Neuronal stem cell (in vitro differentiated cells): Measurements from ENCODE around the gene KRT6B.
A peak's percentile ranks its signal among the peaks of the same experiment; 100 is the strongest.

Source experiments
- DNase-seq: peaks from one replicate; pipeline ENCODE4 v3.0.0-alpha.2; 2013; ENCODE audit warnings: low spot score
- H2AFZ ChIP-seq: one replicate; pipeline ENCODE4 v1.6.1; 2013; ENCODE audit warnings: mild to moderate bottlenecking, low read length, inconsistent platforms
- H2AK5ac ChIP-seq: 2 replicates; pipeline ENCODE4 v1.6.1; 2013; ENCODE audit warnings: low read depth, mild to moderate bottlenecking, inconsistent platforms, low read length, moderate library complexity, mixed read lengths
- H2BK120ac ChIP-seq: 2 replicates; pipeline ENCODE4 v1.6.1; 2013; ENCODE audit warnings: low read depth, mild to moderate bottlenecking, inconsistent platforms, low read length, moderate library complexity, mixed read lengths
- H2BK12ac ChIP-seq: one replicate; pipeline ENCODE4 v1.6.1; 2013; ENCODE audit warnings: low read length, inconsistent platforms
- H2BK15ac ChIP-seq: 2 replicates; pipeline ENCODE4 v1.6.1; 2013; ENCODE audit warnings: mild to moderate bottlenecking, low read length, inconsistent platforms, mixed read lengths
- H2BK5ac ChIP-seq: one replicate; pipeline ENCODE4 v1.6.1; 2013; ENCODE audit warnings: inconsistent platforms, mild to moderate bottlenecking, low read length, moderate library complexity
- H3K14ac ChIP-seq: one replicate; pipeline ENCODE4 v1.6.1; 2013; ENCODE audit warnings: low read length, inconsistent platforms
- H3K18ac ChIP-seq: 2 replicates; pipeline ENCODE4 v1.6.1; 2013; ENCODE audit warnings: low read length, inconsistent platforms
- H3K23ac ChIP-seq: 2 replicates; pipeline ENCODE4 v1.6.1; 2013; ENCODE audit warnings: low read depth, mild to moderate bottlenecking, mixed read lengths, low read length, inconsistent platforms; ENCODE audit not compliant: poor library complexity
- H3K27ac ChIP-seq: replicated peaks from 3 replicates; pipeline ENCODE4 v1.5.1; 2013; ENCODE audit warnings: low read length, inconsistent platforms
- H3K27me3 ChIP-seq, 3 experiments: 2 replicates each; pipeline ENCODE4 v1.6.1; 2013; ENCODE audit warnings: low read length in 3 of 3, mild to moderate bottlenecking in 2 of 3, inconsistent platforms in 1 of 3, low read depth in 1 of 3, mixed read lengths in 1 of 3, moderate library complexity in 1 of 3; ENCODE audit not compliant: control insufficient read depth in 3 of 3, insufficient read depth in 3 of 3
- H3K36me3 ChIP-seq, 2 donors: replicated peaks in 1 of 2; 2 replicates each; pipeline ENCODE4 v1.6.1; 2013; ENCODE audit warnings: low read length in 2 of 2; ENCODE audit not compliant: control insufficient read depth in 2 of 2, insufficient read depth in 2 of 2
- H3K4ac ChIP-seq: 2 replicates; pipeline ENCODE4 v1.6.1; 2013; ENCODE audit warnings: inconsistent platforms, mild to moderate bottlenecking, low read length, moderate library complexity
- H3K4me1 ChIP-seq, 2 donors: 1 replicate in 1 of 2; 2 replicates in 1 of 2; pipeline ENCODE4 v1.6.1; 2013; ENCODE audit warnings: low read length in 2 of 2, low read depth in 1 of 2; ENCODE audit not compliant: control insufficient read depth in 2 of 2, insufficient read depth in 1 of 2
- H3K4me2 ChIP-seq: one replicate; pipeline ENCODE4 v1.6.1; 2013; ENCODE audit warnings: mild to moderate bottlenecking, low read length, inconsistent platforms; ENCODE audit not compliant: insufficient read depth, poor library complexity, severe bottlenecking
- H3K4me3 ChIP-seq, 2 donors: 2 replicates each; pipeline ENCODE4 v1.5.1; 2013; ENCODE audit warnings: low read length in 2 of 2, mild to moderate bottlenecking in 2 of 2, inconsistent platforms in 1 of 2, moderate library complexity in 1 of 2
- H3K79me1 ChIP-seq: one replicate; pipeline ENCODE4 v1.6.1; 2013; ENCODE audit warnings: low read depth, mild to moderate bottlenecking, inconsistent platforms, low read length, moderate library complexity
- H3K9ac ChIP-seq: one replicate; pipeline ENCODE4 v1.6.1; 2013; ENCODE audit warnings: mild to moderate bottlenecking, low read depth, low read length, inconsistent platforms; ENCODE audit not compliant: poor library complexity
- H3K9me3 ChIP-seq, 2 donors: replicated peaks in 1 of 2; 2 replicates each; pipeline versions ENCODE3 to v1.6.1; 2013; ENCODE audit warnings: low read length in 2 of 2, mild to moderate bottlenecking in 2 of 2, inconsistent platforms in 1 of 2, low read depth in 1 of 2, mixed read lengths in 1 of 2, moderate library complexity in 1 of 2; ENCODE audit not compliant: control insufficient read depth in 2 of 2, insufficient read depth in 1 of 2
- H4K8ac ChIP-seq: one replicate; pipeline ENCODE4 v1.6.1; 2013; ENCODE audit warnings: low read depth, mild to moderate bottlenecking, inconsistent platforms, low read length, moderate library complexity
- H4K91ac ChIP-seq: one replicate; pipeline ENCODE4 v1.6.1; 2013; ENCODE audit warnings: low read length, low read depth, mild to moderate bottlenecking, inconsistent platforms; ENCODE audit not compliant: poor library complexity
- WGBS, 2 donors: extraction: QIAGEN DNeasy Blood & Tissue Kit; methylation state at CpG; one replicate each; pipeline ENCODE4 v1.1.7; 2013; ENCODE audit warnings: missing lambda C conversion rate in 2 of 2, mixed read lengths in 1 of 2; ENCODE audit not compliant: insufficient read length in 2 of 2, insufficient replicate concordance in 1 of 2; ENCODE audit errors: extremely low coverage in 2 of 2; 5-methylcytosine and 5-hydroxymethylcytosine counted together

Gene KRT6B

GRCh38 chr12:52401526-52401925 lies 50.4 kb downstream of the KRT6B start:
- no CpG with 5 or more reads among the region's 5 CpGs for WGBS, 2 donors

GRCh38 chr12:52400906-52401305 lies 51.0 kb downstream of the KRT6B start:
- H2AFZ ChIP-seq: no peak overlapping the region
- no peak overlapping the region for H4K8ac ChIP-seq
- no peak overlapping the region for H2BK5ac ChIP-seq
- no peak overlapping the region for H3K27ac ChIP-seq
- no peak overlapping the region for H2BK120ac ChIP-seq
- H3K9ac ChIP-seq: peak overlapping the region; percentile 24
- no peak overlapping the region for H3K4ac ChIP-seq
- H3K4me1 ChIP-seq: no peaks in the 10 kb centered on the region
- H2BK12ac ChIP-seq: no peak overlapping the region
- H3K9me3 ChIP-seq: peaks cover 0 to 2% of the 10 kb centered on the region in 2 donors
- H3K23ac ChIP-seq: no peak overlapping the region
- H4K91ac ChIP-seq: no peak overlapping the region
- DNase-seq: no peak
- no peaks in the 10 kb centered on the region for H3K79me1 ChIP-seq
- no peaks in the 10 kb centered on the region for H3K36me3 ChIP-seq
- no peak overlapping the region for H3K4me3 ChIP-seq
- no peak overlapping the region for H2AK5ac ChIP-seq
- no peak overlapping the region for H3K4me2 ChIP-seq
- no peak overlapping the region for H3K14ac ChIP-seq
- H2BK15ac ChIP-seq: no peak overlapping the region
- WGBS, 2 donors: no CpG with 5 or more reads among the region's 9 CpGs
- peaks cover 0 to 2% (median 0%) of the 10 kb centered on the region in 3 experiments for H3K27me3 ChIP-seq
- H3K18ac ChIP-seq: peak overlapping the region; percentile 7

More at GRCh38 chr12:52401526-52401925, 50.4 kb downstream of the KRT6B start:
- H3K14ac ChIP-seq: no peak overlapping the region
- H3K4me1 ChIP-seq: no peaks in the 10 kb centered on the region
- no peaks in the 10 kb centered on the region for H3K79me1 ChIP-seq
- no peak for DNase-seq
- H3K18ac ChIP-seq: no peak overlapping the region
- H2BK15ac ChIP-seq: no peak overlapping the region
- no peak overlapping the region for H3K27ac ChIP-seq
- H3K9me3 ChIP-seq: peaks cover 0 to 2% of the 10 kb centered on the region in 2 donors
- H3K23ac ChIP-seq: no peak overlapping the region
- no peak overlapping the region for H2BK5ac ChIP-seq
- H3K9ac ChIP-seq: no peak overlapping the region
- H3K36me3 ChIP-seq: no peaks in the 10 kb centered on the region
- no peak overlapping the region for H2BK12ac ChIP-seq
- no peak overlapping the region for H3K4me3 ChIP-seq
- H2AK5ac ChIP-seq: no peak overlapping the region
- no peak overlapping the region for H3K4ac ChIP-seq
- no peak overlapping the region for H4K91ac ChIP-seq
- H3K4me2 ChIP-seq: no peak overlapping the region
- no peak overlapping the region for H2AFZ ChIP-seq
- no peak overlapping the region for H4K8ac ChIP-seq
- peaks cover 0 to 2% (median 0%) of the 10 kb centered on the region in 3 experiments for H3K27me3 ChIP-seq
- no peak overlapping the region for H2BK120ac ChIP-seq

- H3K79me1 ChIP-seq: no peaks in the 10 kb centered on the region
- no peaks in the 10 kb centered on the region for H3K4me1 ChIP-seq
- no peak overlapping the region for H2BK120ac ChIP-seq
- H3K4me3 ChIP-seq: no peak overlapping the region
- WGBS, 2 donors: no CpG with 5 or more reads among the region's 16 CpGs
- no peak overlapping the region for H4K8ac ChIP-seq
- no peak overlapping the region for H3K23ac ChIP-seq
- H3K4me2 ChIP-seq: no peak overlapping the region
- H3K9me3 ChIP-seq: peaks cover 0 to 2% of the 10 kb centered on the region in 2 donors
- H2BK15ac ChIP-seq: no peak overlapping the region
- no peaks in the 10 kb centered on the region for H3K36me3 ChIP-seq
- no peak overlapping the region for H3K14ac ChIP-seq
- peak overlapping the region; percentile 6 for H3K9ac ChIP-seq
- H4K91ac ChIP-seq: peak overlapping the region; percentile 16
- no peak for DNase-seq
- no peak overlapping the region for H2AFZ ChIP-seq
- no peak overlapping the region for H2AK5ac ChIP-seq
- H3K18ac ChIP-seq: peak overlapping the region; percentile 76
- H3K27ac ChIP-seq: no peak overlapping the region
- H2BK12ac ChIP-seq: no peak overlapping the region
- peaks cover 0 to 2% (median 0%) of the 10 kb centered on the region in 3 experiments for H3K27me3 ChIP-seq
- peak overlapping the region; percentile 27 for H2BK5ac ChIP-seq
- H3K4ac ChIP-seq: no peak overlapping the region
Measured at GRCh38 chr12:52399756-52400155, 52.2 kb downstream of the KRT6B start.

GRCh38 chr12:52398176-52398575 lies 53.8 kb downstream of the KRT6B start:
- H3K18ac ChIP-seq: no peak overlapping the region
- H4K8ac ChIP-seq: no peak overlapping the region
- no peak overlapping the region for H2AFZ ChIP-seq
- H2BK5ac ChIP-seq: no peak overlapping the region
- H2BK120ac ChIP-seq: no peak overlapping the region
- no peak overlapping the region for H2BK15ac ChIP-seq
- no peak overlapping the region for H4K91ac ChIP-seq
- H3K27ac ChIP-seq: no peak overlapping the region
- no peaks in the 10 kb centered on the region for H3K36me3 ChIP-seq
- no peak overlapping the region for H3K4me2 ChIP-seq
- H3K27me3 ChIP-seq: peaks cover 0 to 2% (median 0%) of the 10 kb centered on the region in 3 experiments
- no peak overlapping the region for H2BK12ac ChIP-seq
- no peak overlapping the region for H3K4me3 ChIP-seq
- H3K9me3 ChIP-seq: peaks cover 0 to 2% of the 10 kb centered on the region in 2 donors
- no CpG with 5 or more reads among the region's 1 CpG for WGBS, 2 donors
- no peaks in the 10 kb centered on the region for H3K79me1 ChIP-seq
- H3K4me1 ChIP-seq: no peaks in the 10 kb centered on the region
- H3K23ac ChIP-seq: no peak overlapping the region
- H3K4ac ChIP-seq: no peak overlapping the region
- H3K14ac ChIP-seq: no peak overlapping the region
- DNase-seq: no peak
- no peak overlapping the region for H2AK5ac ChIP-seq
- H3K9ac ChIP-seq: no peak overlapping the region
